Loucy (cell line): ENCODE results near the gene LACTB.

Source experiments
- EZH2phosphoT487 ChIP-seq: fragments of 200-600 bp; IDR thresholded peaks from 2 replicates; pipeline ENCODE4 v1.6.1; 2018; ENCODE audit warnings: antibody characterized with exemption, mild to moderate bottlenecking, moderate library complexity, borderline replicate concordance
- TF ChIP-seq, protein P1 (sequence below): fragments of 200-600 bp; sonication (generic); conservative IDR thresholded peaks from 2 replicates; pipeline ENCODE4 v1.5.1; 2014; ENCODE audit warnings: mild to moderate bottlenecking, antibody characterized with exemption, low read length

DNA sequence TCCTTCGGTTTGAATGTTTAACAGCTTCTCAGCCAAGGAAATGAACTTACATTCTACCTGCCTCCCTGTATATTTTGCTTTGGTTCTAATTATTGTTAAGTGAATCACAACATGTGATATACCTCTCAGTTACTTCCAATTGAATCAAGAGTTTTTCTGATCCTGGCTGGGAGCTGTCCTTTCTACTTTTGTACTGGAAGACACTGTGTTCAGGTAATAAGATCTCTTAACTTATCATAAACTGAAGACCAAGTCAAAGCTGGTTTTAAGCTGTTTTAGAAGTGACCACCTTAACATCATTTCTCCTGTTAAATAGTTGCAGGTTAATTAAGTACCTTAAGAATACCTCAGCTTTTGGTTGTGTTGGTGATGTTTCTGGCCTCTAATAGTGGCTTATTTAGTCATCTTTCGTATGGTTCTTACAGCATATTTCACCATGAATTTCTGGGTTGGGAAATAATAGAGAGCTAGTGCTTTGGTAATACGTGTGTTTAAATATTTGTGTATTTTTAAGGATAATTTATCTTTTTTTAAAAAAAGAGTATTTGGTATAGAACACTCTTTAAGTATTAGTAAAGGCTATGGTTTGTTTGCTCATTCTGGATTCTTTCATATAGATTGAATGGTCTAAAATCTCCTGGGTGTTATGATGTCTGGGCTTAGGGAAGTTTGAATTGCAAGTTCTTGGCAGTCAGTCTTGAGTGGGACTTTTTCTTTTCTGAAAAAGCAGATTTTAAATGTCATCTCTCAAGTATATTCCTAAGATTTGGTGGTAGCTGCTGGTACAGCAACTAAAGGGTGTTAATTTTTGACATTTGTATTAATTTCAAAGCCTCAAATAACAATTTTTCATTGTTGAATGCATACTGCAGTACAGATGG, 69.3 kb downstream of the LACTB start:
- TF ChIP-seq, protein P1, sequence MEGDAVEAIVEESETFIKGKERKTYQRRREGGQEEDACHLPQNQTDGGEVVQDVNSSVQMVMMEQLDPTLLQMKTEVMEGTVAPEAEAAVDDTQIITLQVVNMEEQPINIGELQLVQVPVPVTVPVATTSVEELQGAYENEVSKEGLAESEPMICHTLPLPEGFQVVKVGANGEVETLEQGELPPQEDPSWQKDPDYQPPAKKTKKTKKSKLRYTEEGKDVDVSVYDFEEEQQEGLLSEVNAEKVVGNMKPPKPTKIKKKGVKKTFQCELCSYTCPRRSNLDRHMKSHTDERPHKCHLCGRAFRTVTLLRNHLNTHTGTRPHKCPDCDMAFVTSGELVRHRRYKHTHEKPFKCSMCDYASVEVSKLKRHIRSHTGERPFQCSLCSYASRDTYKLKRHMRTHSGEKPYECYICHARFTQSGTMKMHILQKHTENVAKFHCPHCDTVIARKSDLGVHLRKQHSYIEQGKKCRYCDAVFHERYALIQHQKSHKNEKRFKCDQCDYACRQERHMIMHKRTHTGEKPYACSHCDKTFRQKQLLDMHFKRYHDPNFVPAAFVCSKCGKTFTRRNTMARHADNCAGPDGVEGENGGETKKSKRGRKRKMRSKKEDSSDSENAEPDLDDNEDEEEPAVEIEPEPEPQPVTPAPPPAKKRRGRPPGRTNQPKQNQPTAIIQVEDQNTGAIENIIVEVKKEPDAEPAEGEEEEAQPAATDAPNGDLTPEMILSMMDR = no peak
- no peak for TF ChIP-seq EZH2phosphoT487
